Uterus (tissue), 2 donors: ENCODE measurements around the gene DLGAP1.

ENCODE experiments used
- CTCF ChIP-seq, 4 experiments: fragments of 200-600 bp in 2 of 4; fragments of 450-650 bp in 2 of 4; sonication (generic) in 2 of 4; IDR thresholded peaks; one replicate each; pipeline ENCODE4 v1.5.1; 2016 to 2019; ENCODE audit warnings: antibody characterized with exemption in 4 of 4, mild to moderate bottlenecking in 2 of 4, moderate library complexity in 1 of 4
- POLR2A ChIP-seq, 2 donors: fragments of 450-650 bp; IDR thresholded peaks; one replicate each; pipeline ENCODE4 v1.6.1; 2016; ENCODE audit warnings: antibody characterized with exemption in 2 of 2, mild to moderate bottlenecking in 1 of 2, moderate library complexity in 1 of 2

- TF ChIP-seq CTCF (IDR thresholded peaks at IDR 0.05) (no peak), POLR2A (IDR thresholded peaks at IDR 0.05) (no peak)
These were observed 741.9 kb downstream of the DLGAP1 start for GRCh38 chr18:3713166-3713565.
